Coronary artery (tissue), 2 donors: ENCODE data around the gene PPME1.

Experiments used
- DNase-seq: peaks from one replicate; pipeline ENCODE4 v3.0.0-alpha.2; 2017; ENCODE audit warnings: low spot score
- H3K27ac ChIP-seq, 2 donors: fragments of 200-600 bp; sonication (generic); one replicate each; pipeline ENCODE4 v1.5.1; 2016 to 2019
- H3K4me3 ChIP-seq: fragments of 200-600 bp; sonication (generic); 2 replicates; pipeline ENCODE4 v1.5.1; 2016; ENCODE audit warnings: mild to moderate bottlenecking, moderate library complexity
- CTCF ChIP-seq: fragments of 200-600 bp; sonication (generic); IDR thresholded peaks from one replicate; pipeline ENCODE4 v1.5.1; 2019; ENCODE audit warnings: antibody characterized with exemption

PPME1 gene

DNA sequence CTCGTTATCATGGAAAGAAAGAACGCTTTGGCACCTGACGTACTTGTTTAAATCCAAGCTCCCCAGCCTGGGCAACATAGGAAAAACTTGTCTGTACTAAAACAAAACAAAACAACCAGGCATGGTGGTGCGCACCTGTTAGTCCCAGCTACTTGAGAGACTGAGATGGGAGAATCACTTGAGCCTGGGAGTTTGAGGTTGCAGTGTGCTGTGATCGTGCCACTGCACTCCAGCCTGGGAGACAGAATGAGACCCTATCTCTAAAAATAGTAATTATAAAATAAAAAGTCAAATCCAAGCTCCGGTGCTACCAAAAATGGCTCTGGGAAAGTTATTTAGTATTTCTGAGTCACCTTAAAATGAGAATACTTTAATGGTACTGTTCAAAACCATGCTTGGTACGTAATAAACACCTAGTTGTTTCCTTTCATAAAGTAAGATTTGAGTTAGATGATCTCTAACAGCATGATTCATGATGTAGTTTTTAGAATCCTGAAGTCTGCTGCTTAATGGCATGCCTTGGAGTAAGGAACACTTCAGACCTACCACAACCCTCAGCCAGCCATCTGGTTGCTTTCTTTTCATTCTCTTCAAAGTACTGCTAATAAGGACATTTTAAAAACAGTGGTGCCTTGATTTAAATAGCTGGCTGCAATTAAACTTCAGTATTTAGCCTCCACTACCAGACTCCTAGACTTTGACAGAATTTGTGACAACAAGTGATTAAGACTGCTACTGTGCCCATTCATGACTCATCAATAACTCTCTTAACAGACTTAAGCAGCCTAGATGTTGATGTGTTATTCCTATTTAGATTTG lies 8.4 kb downstream of the PPME1 start:
- Histone ChIP-seq H3K27ac (no peak overlapping the region), H3K4me3 (no peak overlapping the region)
- TF ChIP-seq CTCF, result no peak
- no peak for DNase-seq

DNA sequence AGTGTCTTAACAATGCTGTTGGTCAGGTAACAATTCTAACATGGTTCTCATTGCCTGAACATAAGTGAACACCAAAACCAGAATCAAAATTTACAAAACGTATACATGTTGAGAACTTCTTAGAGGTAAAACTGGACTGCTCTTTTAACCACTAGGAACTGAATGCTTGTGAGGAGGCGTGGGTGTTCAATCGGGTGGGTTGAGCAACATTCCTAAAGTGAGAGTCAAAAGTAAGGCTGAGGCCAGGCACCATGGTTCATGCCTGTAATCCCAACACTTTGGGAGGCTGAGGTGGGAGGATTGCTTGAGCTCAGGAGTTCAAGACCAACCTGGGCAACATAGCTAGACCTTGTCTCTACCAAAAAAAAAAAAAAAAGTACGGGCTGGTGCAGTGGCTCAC lies 11.5 kb downstream of the PPME1 start:
- DNase-seq, result no peak

GRCh38 chr11:74185285-74185684 lies 14.2 kb downstream of the PPME1 start:
- H3K4me3 ChIP-seq, result no peak overlapping the region
- no peak overlapping the region for H3K27ac ChIP-seq
- no peak for DNase-seq
- TF ChIP-seq CTCF, result no peak

More for the DNA sequence above, 11.5 kb downstream of the PPME1 start:
- no peak for TF ChIP-seq CTCF
- H3K4me3 ChIP-seq, result no peak overlapping the region
- no peak overlapping the region for H3K27ac ChIP-seq

DNA sequence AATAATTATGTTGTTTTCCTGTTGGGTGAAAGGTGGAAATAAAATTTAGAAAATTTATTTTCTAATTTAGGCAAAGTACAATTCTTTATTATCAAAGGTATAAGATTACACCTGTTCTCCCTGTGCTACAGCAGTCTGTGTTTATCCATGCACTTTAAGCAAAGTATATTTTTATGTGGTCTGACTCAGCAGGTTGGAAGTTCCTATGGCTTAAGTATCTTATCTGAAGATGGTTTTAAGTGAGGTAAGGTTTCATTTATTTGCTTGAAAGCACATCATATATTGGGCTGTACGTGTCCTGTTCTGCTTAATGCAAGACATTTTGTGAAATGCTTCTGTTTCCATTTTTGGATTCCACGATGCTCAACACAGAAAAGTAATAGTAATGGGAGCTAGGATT lies 14.6 kb downstream of the PPME1 start:
- no peak for TF ChIP-seq CTCF
- Histone ChIP-seq H3K4me3 (no peak overlapping the region), H3K27ac (no peak overlapping the region)
- no peak for DNase-seq

DNA sequence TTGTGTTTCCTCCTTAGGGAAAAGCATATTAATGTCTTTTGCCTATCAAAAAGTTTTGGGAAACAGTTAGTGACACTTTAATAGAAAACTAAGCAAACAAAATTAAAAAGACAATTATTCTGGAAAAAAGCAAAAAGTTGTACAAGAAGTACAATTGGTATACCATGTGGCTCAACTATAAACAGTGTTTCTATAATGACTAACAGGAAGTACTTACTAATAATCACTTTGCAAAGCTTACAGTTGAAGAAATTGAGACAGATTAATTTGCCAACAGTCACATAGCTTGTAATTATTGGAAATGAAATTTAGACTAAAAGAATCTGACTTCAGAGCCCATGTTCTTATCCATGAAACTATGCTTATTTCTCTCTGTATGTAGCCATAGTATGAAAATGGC lies 24.7 kb downstream of the PPME1 start:
- no peak overlapping the region for H3K4me3 ChIP-seq
- no peak overlapping the region for H3K27ac ChIP-seq
- no peak for DNase-seq
- TF ChIP-seq CTCF, result no peak

DNA sequence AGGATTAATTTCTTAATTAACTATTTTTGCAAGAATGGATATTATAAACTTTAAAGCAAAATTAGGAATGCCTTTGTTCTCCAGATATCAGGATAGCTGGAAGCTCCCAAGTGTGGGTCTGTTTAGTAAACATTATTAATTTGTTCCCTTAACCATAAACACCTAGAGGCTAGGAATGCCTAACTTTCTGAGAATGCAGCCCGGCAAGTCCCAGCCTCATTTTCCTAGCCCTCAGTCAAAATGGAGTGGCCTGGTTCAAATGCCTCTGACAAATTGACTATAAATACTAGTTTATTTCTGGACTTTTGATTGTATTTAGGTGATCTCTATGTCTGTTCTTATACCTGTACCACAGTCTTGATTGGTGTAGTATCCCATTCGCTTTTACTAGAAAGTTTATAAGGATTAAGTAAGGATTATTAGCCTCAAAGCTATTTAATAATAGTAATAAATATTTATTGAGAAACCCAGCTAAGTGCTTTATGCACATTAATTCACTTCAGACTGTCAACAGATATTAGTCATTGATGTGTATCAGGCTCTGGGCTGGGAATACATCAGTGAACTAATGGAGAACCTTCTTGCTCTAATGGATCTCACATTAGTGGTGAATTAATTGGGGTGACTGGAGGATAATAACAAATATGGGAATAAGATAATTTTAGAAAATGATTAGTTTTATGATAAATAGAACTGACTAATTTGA lies 25.8 kb downstream of the PPME1 start:
- no peak for DNase-seq
- no peak overlapping the region for H3K4me3 ChIP-seq
- no peak overlapping the region for H3K27ac ChIP-seq
- no peak for TF ChIP-seq CTCF

DNA sequence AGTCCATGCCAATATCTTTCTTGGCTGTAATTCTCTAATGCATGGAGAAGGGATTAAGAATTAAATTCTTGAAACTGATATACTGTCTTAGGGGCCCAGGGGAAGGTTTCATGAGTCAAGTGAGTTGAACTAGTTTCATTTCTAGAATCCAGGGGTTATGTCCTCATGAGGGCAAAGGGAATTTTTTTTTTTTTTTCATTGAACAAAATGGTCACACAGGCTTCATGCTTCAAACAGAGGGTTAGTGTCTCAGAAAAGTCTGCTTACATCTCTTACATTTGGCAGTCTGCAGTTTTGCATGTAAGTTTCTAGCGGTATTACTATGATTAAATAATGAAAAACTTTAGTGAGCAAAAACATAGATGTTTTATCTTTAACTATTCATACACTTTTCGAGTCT lies 32.9 kb downstream of the PPME1 start:
- no peak for DNase-seq
- no peak overlapping the region for H3K4me3 ChIP-seq
- no peak overlapping the region for H3K27ac ChIP-seq
- TF ChIP-seq CTCF, result no peak
